Suprapubic skin (tissue), 3 donors: ENCODE measurements around the gene CLCN2.

Experiments
- CTCF ChIP-seq, 2 donors: fragments of 200-600 bp in 1 of 2; fragments of 450-650 bp in 1 of 2; sonication (generic) in 1 of 2; IDR thresholded peaks; one replicate each; pipeline ENCODE4 v1.5.1; 2016 to 2019; ENCODE audit warnings: antibody characterized with exemption in 2 of 2, mild to moderate bottlenecking in 1 of 2, moderate library complexity in 1 of 2
- POLR2A ChIP-seq, 2 donors: fragments of 450-650 bp; IDR thresholded peaks; one replicate each; pipeline ENCODE4 v1.6.1; 2017; ENCODE audit warnings: antibody characterized with exemption in 2 of 2, mild to moderate bottlenecking in 2 of 2, moderate library complexity in 2 of 2

GRCh38 chr3:184360929-184361531 lies 375 bp downstream of the CLCN2 start:
- TF ChIP-seq CTCF (IDR thresholded peaks at IDR 0.05) (no peak), POLR2A (IDR thresholded peaks at IDR 0.05) (no peak)
